Chondrocyte (in vitro differentiated cells): ENCODE results near the gene SPEG. TPM values are rescaled to one million over a fixed set of nuclear protein-coding genes. Genes with fewer than 3 reads are reported as not detected.

ENCODE experiments used
- DNase-seq: peaks from one replicate; pipeline ENCODE4 v3.0.0; 2021; ENCODE audit warnings: mixed read lengths, low spot score
- H3K27ac Mint-ChIP-seq: one replicate; pipeline ENCODE4 v1.8.0; 2021; ENCODE audit warnings: mild to moderate bottlenecking, moderate library complexity, mixed read lengths; ENCODE audit not compliant: unreplicated experiment
- H3K27me3 Mint-ChIP-seq: 2 replicates; pipeline ENCODE4 v1.8.0; 2021; ENCODE audit warnings: low read depth, mixed read lengths
- H3K36me3 Mint-ChIP-seq: 2 replicates; pipeline ENCODE4 v1.8.0; 2021; ENCODE audit warnings: low read depth, mixed read lengths
- H3K4me1 Mint-ChIP-seq: 2 replicates; pipeline ENCODE4 v1.8.0; 2021; ENCODE audit warnings: low read depth, mild to moderate bottlenecking, mixed read lengths
- H3K4me3 Mint-ChIP-seq: one replicate; pipeline ENCODE4 v1.8.0; 2021; ENCODE audit warnings: mild to moderate bottlenecking, moderate library complexity, mixed read lengths; ENCODE audit not compliant: unreplicated experiment
- H3K9me3 Mint-ChIP-seq: 2 replicates; pipeline ENCODE4 v1.8.0; 2021; ENCODE audit warnings: low read depth, mixed read lengths
- CTCF ChIP-seq: fragments of 200-600 bp; sonication (generic); IDR thresholded peaks from 2 replicates; pipeline ENCODE4 v1.5.0; 2021; ENCODE audit warnings: antibody characterized with exemption, mild to moderate bottlenecking, moderate library complexity
- total RNA-seq: library from RNA; stranded (reverse); gene quantifications from 3 replicates; pipeline ENCODE4 v1.2.1, GENCODE V29; 2021

Gene SPEG
- total RNA-seq, 1 donor from 2014 or later, result 94.9 TPM

GRCh38 chr2:219408631-219409030 lies 26.0 kb upstream of the SPEG start:
- H3K27ac Mint-ChIP-seq, result no peak overlapping the region
- no peak for DNase-seq
- peaks cover 6% of the 10 kb centered on the region for H3K9me3 Mint-ChIP-seq
- peaks cover 34% of the 10 kb centered on the region for H3K4me1 Mint-ChIP-seq
- H3K4me3 Mint-ChIP-seq, result no peak overlapping the region
- H3K27me3 Mint-ChIP-seq, result no peaks in the 10 kb centered on the region
- no peak for TF ChIP-seq CTCF
- H3K36me3 Mint-ChIP-seq, result peaks cover 5% of the 10 kb centered on the region

GRCh38 chr2:219409619-219410018 lies 25.0 kb upstream of the SPEG start:
- H3K27me3 Mint-ChIP-seq, result peaks cover 2% of the 10 kb centered on the region
- DNase-seq, result no peak
- H3K4me1 Mint-ChIP-seq, result peaks cover 29% of the 10 kb centered on the region
- peaks cover 6% of the 10 kb centered on the region for H3K9me3 Mint-ChIP-seq
- no peak for TF ChIP-seq CTCF
- peaks cover 5% of the 10 kb centered on the region for H3K36me3 Mint-ChIP-seq
- H3K4me3 Mint-ChIP-seq, result no peak overlapping the region
- no peak overlapping the region for H3K27ac Mint-ChIP-seq

- H3K27ac Mint-ChIP-seq, result no peak overlapping the region
- peaks cover 2% of the 10 kb centered on the region for H3K27me3 Mint-ChIP-seq
- H3K36me3 Mint-ChIP-seq, result peaks cover 5% of the 10 kb centered on the region
- no peak for TF ChIP-seq CTCF
- H3K4me1 Mint-ChIP-seq, result peaks cover 21% of the 10 kb centered on the region
- H3K9me3 Mint-ChIP-seq, result peaks cover 6% of the 10 kb centered on the region
- H3K4me3 Mint-ChIP-seq, result no peak overlapping the region
- no peak for DNase-seq
Observed at GRCh38 chr2:219410390-219410789, 24.3 kb upstream of the SPEG start.

- Mint-ChIP-seq H3K4me3 (no peak overlapping the region), H3K4me1 (peaks cover 23% of the 10 kb centered on the region), H3K36me3 (peaks cover 5% of the 10 kb centered on the region), H3K27ac (no peak overlapping the region), H3K9me3 (peaks cover 6% of the 10 kb centered on the region), H3K27me3 (peaks cover 2% of the 10 kb centered on the region)
- no peak for TF ChIP-seq CTCF
- DNase-seq, result no peak
Observed at GRCh38 chr2:219414857-219415256, 19.8 kb upstream of the SPEG start.

GRCh38 chr2:219415580-219416234 lies 18.9 kb upstream of the SPEG start:
- peaks cover 5% of the 10 kb centered on the region for H3K36me3 Mint-ChIP-seq
- no peak overlapping the region for H3K27ac Mint-ChIP-seq
- DNase-seq, result no peak
- H3K4me3 Mint-ChIP-seq, result no peak overlapping the region
- TF ChIP-seq CTCF, result no peak
- H3K27me3 Mint-ChIP-seq, result peaks cover 2% of the 10 kb centered on the region
- peaks cover 27% of the 10 kb centered on the region for H3K4me1 Mint-ChIP-seq
- peaks cover 6% of the 10 kb centered on the region for H3K9me3 Mint-ChIP-seq
